Panc1 (cell line): Measurements from ENCODE around the gene COPS8. TPM values are rescaled to one million over a fixed set of nuclear protein-coding genes. Genes with fewer than 3 reads are reported as not detected.

ENCODE experiments used
- ATAC-seq: fragments of 200-7000 bp; cut with Tn5 transposase; 2 replicates; pipeline ENCODE4 v1.9.1; 2020; ENCODE audit warnings: mild to moderate bottlenecking, moderate library complexity
- BruUV-seq: library from RNA; stranded (reverse); fragments of 400-500 nt; replicated peaks from 2 replicates; lab custom pipeline; 2021; lab: Mats Ljungman, UMichigan
- CTCF ChIA-PET: fragments of 300-600 bp; sonication (Branson Sonifier 250); formaldehyde crosslinking; loops from one replicate; lab custom pipeline; 2022; ENCODE audit warnings: antibody characterized with exemption; lab: Charles Lee
- POLR2A ChIA-PET: fragments of 300-600 bp; sonication (Branson Sonifier 250); formaldehyde crosslinking; loops from one replicate; lab custom pipeline; 2022; ENCODE audit warnings: antibody characterized with exemption; lab: Charles Lee
- DNase-seq: peaks from one replicate; pipeline ENCODE4 v3.0.0-alpha.2; 2010; ENCODE audit warnings: low read depth, low spot score
- H3K27ac ChIP-seq: 2 replicates; pipeline ENCODE4 v1.5.1; 2011; ENCODE audit warnings: mild to moderate bottlenecking, low read length, inconsistent platforms
- H3K27me3 ChIP-seq: fragments of 200-500 bp; sonication (Bioruptor generic); 2 replicates; pipeline ENCODE4 v1.6.0; 2014; ENCODE audit warnings: low read length, inconsistent platforms; ENCODE audit not compliant: control insufficient read depth, insufficient read depth
- H3K36me3 ChIP-seq: fragments of 200-500 bp; sonication (Bioruptor generic); 2 replicates; pipeline ENCODE4 v1.5.1; 2014; ENCODE audit warnings: inconsistent platforms, mild to moderate bottlenecking, low read length, moderate library complexity; ENCODE audit not compliant: control insufficient read depth, insufficient read depth
- H3K4me1 ChIP-seq: 2 replicates; pipeline ENCODE4 v1.5.1; 2011; ENCODE audit warnings: inconsistent platforms, mild to moderate bottlenecking, low read length, moderate library complexity; ENCODE audit not compliant: control insufficient read depth, insufficient read depth
- H3K4me3 ChIP-seq, 2 experiments: 2 replicates each; pipeline ENCODE4 v1.5.1; 2011 to 2012; ENCODE audit warnings: low read depth in 2 of 2, low read length in 2 of 2, mild to moderate bottlenecking in 2 of 2, inconsistent platforms in 1 of 2, moderate library complexity in 1 of 2
- H3K9me3 ChIP-seq: fragments of 200-500 bp; sonication (Bioruptor generic); 2 replicates; pipeline ENCODE4 v1.5.1; 2014; ENCODE audit warnings: low read depth, mild to moderate bottlenecking, inconsistent platforms, low read length, moderate library complexity; ENCODE audit not compliant: control insufficient read depth, insufficient read depth
- POLR2AphosphoS5 ChIP-seq: IDR thresholded peaks from 2 replicates; pipeline ENCODE4 v1.6.1; 2012; ENCODE audit warnings: mild to moderate bottlenecking, low read depth, low read length, moderate library complexity
- SIN3A ChIP-seq: IDR thresholded peaks from 2 replicates; pipeline ENCODE4 v1.6.1; 2012; ENCODE audit warnings: low read depth, mild to moderate bottlenecking, low read length, moderate library complexity, borderline replicate concordance; ENCODE audit not compliant: insufficient read depth
- TCF7L2 ChIP-seq: IDR thresholded peaks from 2 replicates; pipeline ENCODE4 v1.6.1; 2011; ENCODE audit warnings: mild to moderate bottlenecking, low read depth, low read length, inconsistent platforms
- in situ Hi-C: cut with HindIII; loops from 2 replicates; pipeline ENCODE4 v1.10.0; 2016; ENCODE audit warnings: low sequenced_read_pairs, low pct_unique_long_range_greater_than_20kb
- intact Hi-C: fragments of 100-400 bp; cut with micrococcal nuclease; formaldehyde crosslinking; loops from one replicate; pipeline ENCODE4 v1.10.0; 2022; ENCODE audit not compliant: unreplicated experiment
- total RNA-seq: library from RNA; stranded (reverse); gene quantifications from one replicate; pipeline ENCODE4 v1.2.1, GENCODE V29; 2021; ENCODE audit not compliant: unreplicated experiment
- TF ChIP-seq, protein P1 (sequence below): fragments of 450-650 bp; IDR thresholded peaks from 2 replicates; pipeline ENCODE4 v1.5.1; 2017; ENCODE audit warnings: mild to moderate bottlenecking
- TF ChIP-seq, protein P2 (sequence below), 2 experiments: IDR thresholded peaks; 2 replicates each; pipeline ENCODE4 v1.6.1; 2011 to 2012; ENCODE audit warnings: low read depth in 2 of 2, control low read depth in 1 of 2, low read length in 1 of 2, mild to moderate bottlenecking in 1 of 2, moderate library complexity in 1 of 2; ENCODE audit not compliant: insufficient read depth in 1 of 2

Gene COPS8
- total RNA-seq, 1 experiment from 2014 or later = 57.9 TPM

DNA sequence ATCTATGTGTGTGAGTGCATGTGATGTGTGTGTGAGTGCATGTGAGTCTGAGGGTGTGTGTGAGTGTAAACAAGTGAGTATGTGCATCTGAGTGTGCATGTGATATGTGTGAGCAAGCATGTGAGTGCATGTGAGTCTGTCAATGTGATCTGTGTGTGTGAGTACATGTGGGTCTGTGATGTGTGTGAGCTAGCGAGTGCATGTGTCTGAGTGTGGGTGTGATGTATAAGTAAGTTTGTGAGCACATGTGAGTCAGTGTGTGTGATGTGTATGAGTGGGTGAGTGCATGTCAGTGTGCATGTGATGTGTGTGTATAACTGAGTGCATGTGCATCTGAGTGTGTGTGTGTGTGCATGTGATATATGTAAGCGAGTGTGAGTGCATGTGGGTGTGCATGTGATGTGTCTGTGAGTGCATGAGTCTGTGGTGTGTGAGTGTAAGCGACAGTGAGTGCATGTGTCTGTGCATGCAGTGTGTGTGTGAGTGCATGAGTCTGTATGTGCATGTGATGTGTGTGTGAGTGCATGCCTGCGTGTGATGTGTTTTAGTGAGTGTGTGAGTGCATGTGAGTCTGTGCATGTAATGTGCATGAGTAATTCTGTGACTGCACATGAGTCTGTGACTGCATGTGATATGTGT, 44.1 kb downstream of the COPS8 start:
- no TSS peak for BruUV-seq

DNA sequence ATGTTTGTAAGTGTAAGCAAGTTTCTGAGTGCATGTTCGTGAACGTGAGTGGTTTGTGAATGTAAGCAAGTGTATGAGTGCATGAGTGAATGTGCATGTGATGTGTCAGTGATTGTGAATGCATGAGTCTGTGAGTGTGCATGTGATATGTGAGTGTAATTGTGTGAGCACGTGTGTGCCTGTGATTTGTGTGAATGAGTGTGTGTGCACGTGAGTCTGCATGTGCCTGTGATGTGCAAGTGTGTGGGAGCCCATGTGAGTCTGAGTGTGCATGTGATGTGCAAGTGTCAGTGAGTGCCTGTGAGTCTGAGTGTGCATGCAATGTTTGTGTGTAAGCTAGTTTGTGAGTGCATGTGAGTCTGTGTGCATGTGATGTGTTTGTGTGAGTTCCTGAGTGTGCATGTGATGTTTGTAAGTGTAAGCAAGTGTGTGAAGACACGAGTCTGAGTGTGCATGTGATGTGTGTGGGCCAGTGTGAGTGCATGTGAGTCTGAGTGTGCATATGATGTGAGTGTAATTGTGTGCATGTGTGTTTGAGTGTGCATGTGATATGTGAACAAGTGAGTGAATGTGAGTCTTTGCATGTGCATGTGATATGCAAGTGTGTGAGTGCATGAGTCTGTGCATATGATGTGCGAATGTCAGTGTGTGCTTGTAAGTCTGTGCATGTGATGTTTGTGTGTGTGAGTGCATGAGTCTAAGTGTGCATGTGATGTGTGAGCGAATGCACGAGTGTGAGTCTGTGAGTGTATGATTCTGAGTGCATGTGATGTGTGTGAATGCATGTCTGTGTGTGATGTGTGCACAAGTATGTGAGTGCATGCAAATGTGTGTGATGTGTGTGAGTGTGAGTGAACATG, 45.1 kb downstream of the COPS8 start:
- ChIA-PET POLR2A (no interaction called here), CTCF (no interaction called here)
- TF ChIP-seq, protein P1, sequence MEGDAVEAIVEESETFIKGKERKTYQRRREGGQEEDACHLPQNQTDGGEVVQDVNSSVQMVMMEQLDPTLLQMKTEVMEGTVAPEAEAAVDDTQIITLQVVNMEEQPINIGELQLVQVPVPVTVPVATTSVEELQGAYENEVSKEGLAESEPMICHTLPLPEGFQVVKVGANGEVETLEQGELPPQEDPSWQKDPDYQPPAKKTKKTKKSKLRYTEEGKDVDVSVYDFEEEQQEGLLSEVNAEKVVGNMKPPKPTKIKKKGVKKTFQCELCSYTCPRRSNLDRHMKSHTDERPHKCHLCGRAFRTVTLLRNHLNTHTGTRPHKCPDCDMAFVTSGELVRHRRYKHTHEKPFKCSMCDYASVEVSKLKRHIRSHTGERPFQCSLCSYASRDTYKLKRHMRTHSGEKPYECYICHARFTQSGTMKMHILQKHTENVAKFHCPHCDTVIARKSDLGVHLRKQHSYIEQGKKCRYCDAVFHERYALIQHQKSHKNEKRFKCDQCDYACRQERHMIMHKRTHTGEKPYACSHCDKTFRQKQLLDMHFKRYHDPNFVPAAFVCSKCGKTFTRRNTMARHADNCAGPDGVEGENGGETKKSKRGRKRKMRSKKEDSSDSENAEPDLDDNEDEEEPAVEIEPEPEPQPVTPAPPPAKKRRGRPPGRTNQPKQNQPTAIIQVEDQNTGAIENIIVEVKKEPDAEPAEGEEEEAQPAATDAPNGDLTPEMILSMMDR = no peak
- TF ChIP-seq TCF7L2 (no peak), SIN3A (no peak), POLR2AphosphoS5 (no peak)
- TF ChIP-seq, protein P2, sequence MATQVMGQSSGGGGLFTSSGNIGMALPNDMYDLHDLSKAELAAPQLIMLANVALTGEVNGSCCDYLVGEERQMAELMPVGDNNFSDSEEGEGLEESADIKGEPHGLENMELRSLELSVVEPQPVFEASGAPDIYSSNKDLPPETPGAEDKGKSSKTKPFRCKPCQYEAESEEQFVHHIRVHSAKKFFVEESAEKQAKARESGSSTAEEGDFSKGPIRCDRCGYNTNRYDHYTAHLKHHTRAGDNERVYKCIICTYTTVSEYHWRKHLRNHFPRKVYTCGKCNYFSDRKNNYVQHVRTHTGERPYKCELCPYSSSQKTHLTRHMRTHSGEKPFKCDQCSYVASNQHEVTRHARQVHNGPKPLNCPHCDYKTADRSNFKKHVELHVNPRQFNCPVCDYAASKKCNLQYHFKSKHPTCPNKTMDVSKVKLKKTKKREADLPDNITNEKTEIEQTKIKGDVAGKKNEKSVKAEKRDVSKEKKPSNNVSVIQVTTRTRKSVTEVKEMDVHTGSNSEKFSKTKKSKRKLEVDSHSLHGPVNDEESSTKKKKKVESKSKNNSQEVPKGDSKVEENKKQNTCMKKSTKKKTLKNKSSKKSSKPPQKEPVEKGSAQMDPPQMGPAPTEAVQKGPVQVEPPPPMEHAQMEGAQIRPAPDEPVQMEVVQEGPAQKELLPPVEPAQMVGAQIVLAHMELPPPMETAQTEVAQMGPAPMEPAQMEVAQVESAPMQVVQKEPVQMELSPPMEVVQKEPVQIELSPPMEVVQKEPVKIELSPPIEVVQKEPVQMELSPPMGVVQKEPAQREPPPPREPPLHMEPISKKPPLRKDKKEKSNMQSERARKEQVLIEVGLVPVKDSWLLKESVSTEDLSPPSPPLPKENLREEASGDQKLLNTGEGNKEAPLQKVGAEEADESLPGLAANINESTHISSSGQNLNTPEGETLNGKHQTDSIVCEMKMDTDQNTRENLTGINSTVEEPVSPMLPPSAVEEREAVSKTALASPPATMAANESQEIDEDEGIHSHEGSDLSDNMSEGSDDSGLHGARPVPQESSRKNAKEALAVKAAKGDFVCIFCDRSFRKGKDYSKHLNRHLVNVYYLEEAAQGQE (IDR thresholded peaks at IDR 0.05; ENCODE audit: insufficient read depth in 1 of 2, low read depth in 2 of 2, low read length in 1 of 2) = no peak
- in situ Hi-C loops (no loop called here), intact Hi-C loops (no loop called here)
- DNase-seq = no peak
- Histone ChIP-seq H3K4me3 (no peak overlapping the region), H3K9me3 (no peaks in the 10 kb centered on the region), H3K27ac (no peak overlapping the region), H3K36me3 (no peaks in the 10 kb centered on the region), H3K27me3 (no peaks in the 10 kb centered on the region), H3K4me1 (peaks cover 19% of the 10 kb centered on the region)
- ATAC-seq = no peak
- BruUV-seq = no TSS peak

More for the DNA sequence above, 44.1 kb downstream of the COPS8 start:
- no peaks in the 10 kb centered on the region for H3K27me3 ChIP-seq
- in situ Hi-C loops (no loop called here), intact Hi-C loops (no loop called here)
- ATAC-seq (no peak), DNase-seq (no peak)
- no peak overlapping the region for H3K27ac ChIP-seq
- ChIA-PET CTCF (no interaction called here), POLR2A (no interaction called here)
- no peak overlapping the region for H3K4me3 ChIP-seq
- no peaks in the 10 kb centered on the region for H3K9me3 ChIP-seq
- no peak for TF ChIP-seq POLR2AphosphoS5
- TF ChIP-seq, protein P2 (IDR thresholded peaks at IDR 0.05; ENCODE audit: insufficient read depth in 1 of 2, low read depth in 2 of 2, low read length in 1 of 2) = no peak
- no peak for TF ChIP-seq SIN3A
- TF ChIP-seq, protein P1 = no peak
- no peak for TF ChIP-seq TCF7L2
- peaks cover 19% of the 10 kb centered on the region for H3K4me1 ChIP-seq
- H3K36me3 ChIP-seq = no peaks in the 10 kb centered on the region
